ENCODE measurements around the gene PROSER2.

GRCh38 chr10:11899067-11899876 is 76.1 kb downstream of the PROSER2 start:
- no peak for TF ChIP-seq CTCF (optimal IDR thresholded peaks at IDR 0.05 in 1 of 3, IDR thresholded peaks at IDR 0.05 in 1 of 3, conservative IDR thresholded peaks at IDR 0.05 in 1 of 3; ENCODE audit: extremely low read depth in 1 of 3, insufficient read depth in 2 of 3, low read length in 3 of 3)
- no peak for TF ChIP-seq EZH2 (IDR thresholded peaks at IDR 0.05; ENCODE audit: low read length)
